Pancreas (tissue), 10 donors: ENCODE measurements around the gene CDH4. TPM values are rescaled to one million over a fixed set of nuclear protein-coding genes. Genes with fewer than 3 reads are reported as not detected.

ENCODE experiments used
- ATAC-seq, 4 donors: fragments of 200-7000 bp; cut with Tn5 transposase; one replicate each; pipeline versions ENCODE4 v1.8.0 to v1.9.1; 2020; ENCODE audit warnings: mild to moderate bottlenecking in 4 of 4, moderate library complexity in 4 of 4
- DNase-seq, 6 donors: peaks; one replicate each; pipeline ENCODE4 v3.0.0-alpha.2; 2020
- FAIRE-seq: peaks from 2 replicates; lab custom pipeline; 2012; peaks lifted over from hg19 to GRCh38; lab: Jason Lieb, UNC
- H3K27ac ChIP-seq, 4 donors: fragments of 200-600 bp; sonication (generic); 1 replicate in 3 of 4; 2 replicates in 1 of 4; pipeline versions ENCODE4 v1.5.0 to v1.8.0; 2020
- H3K27me3 ChIP-seq, 4 donors: fragments of 200-600 bp; one replicate each; pipeline ENCODE4 v1.8.0; 2021
- H3K36me3 ChIP-seq, 3 donors: fragments of 200-600 bp; sonication (generic) in 1 of 3; one replicate each; pipeline versions ENCODE4 v1.5.0 to v1.8.0; 2020 to 2021
- H3K4me1 ChIP-seq, 3 donors: fragments of 200-600 bp; one replicate each; pipeline ENCODE4 v1.8.0; 2021
- H3K4me3 ChIP-seq, 4 donors: fragments of 200-600 bp; sonication (generic) in 2 of 4; one replicate each; pipeline versions ENCODE4 v1.5.0 to v1.8.0; 2020 to 2021
- H3K9me3 ChIP-seq, 4 donors: fragments of 200-600 bp; one replicate each; pipeline ENCODE4 v1.8.0; 2021
- CTCF ChIP-seq, 4 donors: fragments of 200-600 bp; sonication (generic) in 3 of 4; IDR thresholded peaks; one replicate each; pipeline versions ENCODE4 v1.5.0 to v1.8.0; 2021; ENCODE audit warnings: antibody characterized with exemption in 4 of 4
- WGBS, 2 donors: extraction: QIAGEN DNeasy Blood & Tissue Kit; methylation state at CpG; one replicate each; pipeline ENCODE4 v1.1.7; 2013; 5-methylcytosine and 5-hydroxymethylcytosine counted together
- intact Hi-C, 3 donors: fragments of 100-400 bp; cut with DNase I; formaldehyde crosslinking; loops; one replicate each; pipeline versions ENCODE4 v1.11.1 to v1.14.2; 2022
- polyA plus RNA-seq, 2 donors: library from polyadenylated mRNA; stranded (reverse); fragments of 200-250 nt; gene quantifications; one replicate each; pipeline ENCODE4 v1.2.3, GENCODE V29; 2013
- total RNA-seq, 6 donors: library from RNA; stranded (reverse); fragmentation: NEBNext Ultra II Directional in 4 of 6; extraction: Animal tissue kit (Norgen Biotek cat#: 25700) in 4 of 6; gene quantifications; one replicate each; pipeline versions ENCODE4 v1.2.1 to v1.2.4, GENCODE V29; 2021 to 2023
- donor health status: healthy with polysubstance abuse.
- donor health status: DM: no; HTN: no; CAD: no; lungs with moderate emphysema.
- donor health status: DM: no; HTN: no; CAD: no.
- donor health status: control.
- donor health status: control.
- donor health status: Bipolar disorder and iron deficiency.
- donor health status: DM: yes; HTN: yes; CAD: no.
- donor health status: DM: no; HTN: no; CAD: no.
- donor health status: DM: no; HTN: no; CAD: no.
- donor health status: DM: yes; HTN: yes; CAD: no.

Gene CDH4
- total and polyA plus RNA-seq, 8 donors: 0.04 to 1.4 (median 0.27) TPM

- Histone ChIP-seq H3K9me3 (no peaks in the 10 kb centered on the region), H3K4me1 (no peaks in the 10 kb centered on the region), H3K36me3 (no peaks in the 10 kb centered on the region), H3K4me3 (no peak overlapping the region), H3K27me3 (no peaks in the 10 kb centered on the region), H3K27ac (no peak overlapping the region)
- TF ChIP-seq CTCF (IDR thresholded peaks at IDR 0.05): no peak
- no peak for ATAC-seq
- intact Hi-C loops: no loop called here
- 32 to 36% methylated on average over 26 of the region's 26 CpGs for WGBS, 2 donors
- FAIRE-seq: no peak
- DNase-seq: no peak
These were observed 453.6 kb downstream of the CDH4 start for GRCh38 chr20:61705386-61706258.

- Histone ChIP-seq H3K4me1 (no peaks in the 10 kb centered on the region), H3K27ac (no peak overlapping the region), H3K27me3 (no peaks in the 10 kb centered on the region), H3K4me3 (no peak overlapping the region), H3K36me3 (no peaks in the 10 kb centered on the region), H3K9me3 (no peaks in the 10 kb centered on the region)
- 71 to 83% methylated on average over 29 of the region's 29 CpGs for WGBS, 2 donors
- intact Hi-C loops: no loop called here
- FAIRE-seq: no peak
- peak in 1 of 6 donors; percentile 29 for DNase-seq
- TF ChIP-seq CTCF (IDR thresholded peaks at IDR 0.05): no peak
- ATAC-seq: no peak
These were observed 454.3 kb downstream of the CDH4 start for GRCh38 chr20:61706259-61706961.

- H3K4me3 ChIP-seq: no peak overlapping the region
- no peak for TF ChIP-seq CTCF (IDR thresholded peaks at IDR 0.05)
- no peak for FAIRE-seq
- H3K9me3 ChIP-seq: no peaks in the 10 kb centered on the region
- no peak for ATAC-seq
- DNase-seq: peak in 1 of 6 donors; percentile 41
- H3K4me1 ChIP-seq: no peaks in the 10 kb centered on the region
- intact Hi-C loops: no loop called here
- no peaks in the 10 kb centered on the region for H3K36me3 ChIP-seq
- H3K27me3 ChIP-seq: no peaks in the 10 kb centered on the region
- no peak overlapping the region for H3K27ac ChIP-seq
- 61 to 87% methylated on average over 11 of the region's 11 CpGs for WGBS, 2 donors
These were observed 456.8 kb downstream of the CDH4 start for GRCh38 chr20:61708891-61709290.

- 64 to 74% methylated on average over 8 of the region's 8 CpGs for WGBS, 2 donors
- TF ChIP-seq CTCF (IDR thresholded peaks at IDR 0.05): no peak
- ATAC-seq: no peak
- no peak for DNase-seq
- no peak overlapping the region for H3K4me3 ChIP-seq
- no peak overlapping the region for H3K27ac ChIP-seq
- no peaks in the 10 kb centered on the region for H3K9me3 ChIP-seq
- FAIRE-seq: no peak
- intact Hi-C loops: no loop called here
- H3K4me1 ChIP-seq: no peaks in the 10 kb centered on the region
- H3K36me3 ChIP-seq: no peaks in the 10 kb centered on the region
- no peaks in the 10 kb centered on the region for H3K27me3 ChIP-seq
These were observed 458.0 kb downstream of the CDH4 start for GRCh38 chr20:61710108-61710507.
